Activated B cell treated with CpG ODN at 0.5 μM for 24 hours (primary cell): Measurements from ENCODE around the gene KCNQ1. TPM values are rescaled to one million over a fixed set of nuclear protein-coding genes. Genes with fewer than 3 reads are reported as not detected.

Experiments used
- ATAC-seq: fragments of 200-7000 bp; cut with Tn5 transposase; one replicate; pipeline ENCODE4 v1.10.0; 2021; ENCODE audit warnings: low read depth, mild to moderate bottlenecking, moderate library complexity
- CTCF ChIA-PET: fragments of 350-600 bp; sonication (Branson Sonifier 250); formaldehyde crosslinking; loops from one replicate; lab custom pipeline; 2021; ENCODE audit warnings: antibody characterized with exemption; lab: Charles Lee
- POLR2A ChIA-PET: fragments of 350-600 bp; sonication (Branson Sonifier 250); formaldehyde crosslinking; loops from one replicate; lab custom pipeline; 2021; ENCODE audit warnings: antibody characterized with exemption; lab: Charles Lee
- DNase-seq: peaks from one replicate; pipeline ENCODE4 v3.0.0; 2022
- H3K27ac Mint-ChIP-seq: one replicate; pipeline ENCODE4 v1.8.0; 2020; ENCODE audit warnings: mixed read lengths
- H3K27me3 Mint-ChIP-seq: one replicate; pipeline ENCODE4 v1.8.0; 2021; ENCODE audit warnings: mixed read lengths
- H3K36me3 Mint-ChIP-seq: one replicate; pipeline ENCODE4 v1.8.0; 2021; ENCODE audit warnings: low read depth, mixed read lengths
- H3K4me1 Mint-ChIP-seq: one replicate; pipeline ENCODE4 v1.8.0; 2021; ENCODE audit warnings: mixed read lengths
- H3K4me3 Mint-ChIP-seq: one replicate; pipeline ENCODE4 v1.8.0; 2020; ENCODE audit warnings: mild to moderate bottlenecking, mixed read lengths
- H3K9me3 Mint-ChIP-seq: one replicate; pipeline ENCODE4 v1.8.0; 2020; ENCODE audit warnings: mixed read lengths
- CTCF ChIP-seq: fragments of 200-600 bp; IDR thresholded peaks from one replicate; pipeline ENCODE4 v1.8.0; 2022; ENCODE audit warnings: antibody characterized with exemption, mild to moderate bottlenecking
- intact Hi-C: fragments of 100-400 bp; cut with micrococcal nuclease; formaldehyde crosslinking; loops from one replicate; pipeline ENCODE4 v1.15.1; 2024
- total RNA-seq: library from RNA; stranded (reverse); gene quantifications from 2 replicates; pipeline ENCODE4 v1.2.3, GENCODE V29; 2022

The KCNQ1 gene
- total RNA-seq, 1 donor from 2014 or later, result 6.5 TPM

GRCh38 chr11:2463766-2464277 is 19.0 kb downstream of the KCNQ1 start:
- Mint-ChIP-seq H3K27ac (no peak overlapping the region), H3K4me1 (peaks cover 76% of the 10 kb centered on the region), H3K9me3 (no peaks in the 10 kb centered on the region), H3K36me3 (no peaks in the 10 kb centered on the region), H3K27me3 (no peaks in the 10 kb centered on the region), H3K4me3 (no peak overlapping the region)
- no peak for TF ChIP-seq CTCF
- ChIA-PET CTCF (no interaction called here), POLR2A (no interaction called here)
- DNase-seq (no peak), ATAC-seq (no peak)
- intact Hi-C loops, result loop anchor here (2.0 kb wide), 2 partner anchors 17 to 35 kb away; no protein-coding TSS in a partner anchor

- Mint-ChIP-seq H3K36me3 (no peaks in the 10 kb centered on the region), H3K4me3 (no peak overlapping the region), H3K27ac (no peak overlapping the region)
These were observed 19.8 kb downstream of the KCNQ1 start for GRCh38 chr11:2464451-2465165.

DNA sequence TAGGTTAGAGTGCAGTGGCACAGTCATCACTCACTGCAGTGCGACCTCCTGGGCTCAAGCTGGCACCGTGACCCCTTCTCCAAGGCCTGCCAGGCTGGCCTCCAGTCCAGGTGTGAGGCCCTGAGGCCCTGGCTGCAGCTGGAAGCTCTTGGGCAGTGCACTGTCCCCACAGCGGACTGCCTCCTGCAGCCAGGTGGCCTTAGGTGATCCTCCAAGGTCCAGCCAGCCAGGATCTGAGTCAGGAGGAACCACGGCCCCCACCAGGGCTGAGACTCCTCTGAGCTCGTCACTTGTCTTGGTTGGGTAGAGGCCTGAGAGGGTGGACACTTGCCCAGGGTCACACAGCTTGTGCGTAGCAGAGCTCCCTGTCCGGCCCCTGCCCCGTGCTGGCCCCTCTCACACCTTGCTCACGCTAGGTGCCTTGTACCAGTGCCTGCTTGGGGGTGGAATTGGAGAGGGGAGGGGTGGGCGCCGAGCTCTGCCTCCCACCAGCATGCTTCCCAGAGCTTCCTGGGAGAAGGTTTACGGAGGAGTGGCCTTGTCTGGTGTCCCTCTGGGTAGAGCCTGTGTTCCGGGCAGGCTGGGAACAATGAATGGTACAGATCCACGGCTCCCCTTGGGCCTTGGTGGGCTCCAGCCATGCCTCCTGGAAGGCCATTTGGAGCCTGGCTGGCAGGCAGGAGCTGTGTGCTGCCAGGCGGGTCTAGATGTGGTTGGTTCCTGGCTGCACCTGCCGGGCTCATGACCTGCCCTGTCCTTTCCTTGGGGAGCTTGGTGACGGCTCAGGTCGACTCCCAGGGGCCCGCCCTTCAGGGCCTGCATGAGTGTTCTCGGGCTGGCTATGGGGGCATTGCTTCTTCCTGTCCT is 20.6 kb downstream of the KCNQ1 start:
- no peak for TF ChIP-seq CTCF
- Mint-ChIP-seq H3K4me1 (peaks cover 68% of the 10 kb centered on the region), H3K9me3 (no peaks in the 10 kb centered on the region), H3K36me3 (no peaks in the 10 kb centered on the region), H3K4me3 (no peak overlapping the region), H3K27ac (no peak overlapping the region), H3K27me3 (no peaks in the 10 kb centered on the region)
- ChIA-PET CTCF (no interaction called here), POLR2A (no interaction called here)
- ATAC-seq (no peak), DNase-seq (no peak)
- intact Hi-C loops, result loop anchor here (2.0 kb wide), 1 partner anchor 61 kb away; no protein-coding TSS in a partner anchor

More at GRCh38 chr11:2464451-2465165, 19.8 kb downstream of the KCNQ1 start:
- no peak for DNase-seq
- ChIA-PET CTCF (no interaction called here), POLR2A (no interaction called here)
- H3K4me1 Mint-ChIP-seq, result peaks cover 70% of the 10 kb centered on the region
- TF ChIP-seq CTCF, result no peak
- intact Hi-C loops, result no loop called here
- H3K27me3 Mint-ChIP-seq, result no peaks in the 10 kb centered on the region
- no peaks in the 10 kb centered on the region for H3K9me3 Mint-ChIP-seq
- no peak for ATAC-seq

- Mint-ChIP-seq H3K9me3 (no peaks in the 10 kb centered on the region), H3K4me1 (peaks cover 61% of the 10 kb centered on the region), H3K27me3 (no peaks in the 10 kb centered on the region), H3K4me3 (peak overlapping the region; percentile 44), H3K27ac (no peak overlapping the region), H3K36me3 (no peaks in the 10 kb centered on the region)
- intact Hi-C loops, result loop anchor here (2.0 kb wide), 1 partner anchor 61 kb away; no protein-coding TSS in a partner anchor
- no peak for TF ChIP-seq CTCF
- CTCF ChIA-PET, result interaction anchor here (0.8 kb wide), 1 partner anchor 67 kb away, joined by 3 read pairs; no protein-coding TSS in a partner anchor
- POLR2A ChIA-PET, result no interaction called here
- DNase-seq, result no peak
- no peak for ATAC-seq
These were observed 21.4 kb downstream of the KCNQ1 start for GRCh38 chr11:2466069-2466801.
